GM12878 (cell line): ENCODE measurements around the gene RIMBP2. TPM values are rescaled to one million over a fixed set of nuclear protein-coding genes. Genes with fewer than 3 reads are reported as not detected.

Experiments used
- ATAC-seq: fragments of 200-7000 bp; cut with Tn5 transposase; 3 replicates; pipeline ENCODE4 v1.9.1; 2020; ENCODE audit warnings: mild to moderate bottlenecking, moderate library complexity
- BruUV-seq: library from RNA; stranded (reverse); fragments of 400-500 nt; replicated peaks from 2 replicates; lab custom pipeline; 2021; lab: Mats Ljungman, UMichigan
- CTCF ChIA-PET: fragments of 300-600 bp; sonication (Branson Sonifier 250); formaldehyde crosslinking; extraction: SDS; loops from one replicate; lab custom pipeline; 2021; ENCODE audit warnings: inconsistent platforms; lab: Yijun Ruan, JAX
- POLR2A ChIA-PET: fragments of 350-600 bp; formaldehyde crosslinking; extraction: SDS; loops from one replicate; lab custom pipeline; 2021; ENCODE audit warnings: inconsistent platforms; lab: Charles Lee
- RAD21 ChIA-PET: fragments of 300-600 bp; sonication (Branson Sonifier 250); formaldehyde crosslinking; loops from one replicate; lab custom pipeline; 2023; ENCODE audit warnings: antibody characterized with exemption; ENCODE audit not compliant: unreplicated experiment; lab: Charles Lee
- SMC1A ChIA-PET: fragments of 300-600 bp; sonication (Branson Sonifier 250); formaldehyde crosslinking; loops from one replicate; lab custom pipeline; 2023; ENCODE audit not compliant: unreplicated experiment, uncharacterized antibody; lab: Charles Lee
- DNase-seq: peaks from one replicate; pipeline ENCODE4 v3.0.0-alpha.2; 2011; ENCODE audit warnings: low read depth, low spot score
- FAIRE-seq: peaks from 3 replicates; lab custom pipeline; 2011; peaks lifted over from hg19 to GRCh38; lab: Jason Lieb, UNC
- H2AFZ ChIP-seq: 2 replicates; pipeline ENCODE4 v1.6.0; 2011; ENCODE audit warnings: low read depth, low read length, control low read depth; ENCODE audit not compliant: control insufficient read depth
- H3K27ac ChIP-seq: 2 replicates; pipeline ENCODE4 v1.5.1; 2011; ENCODE audit warnings: control low read depth; ENCODE audit not compliant: control insufficient read depth, insufficient read depth
- H3K27me3 ChIP-seq, 2 experiments: replicated peaks in 1 of 2; 2 replicates each; pipeline versions ENCODE4 v1.6.0 to v1.6.1; 2011; ENCODE audit warnings: low read length in 1 of 2; ENCODE audit not compliant: control insufficient read depth in 2 of 2, insufficient read depth in 2 of 2
- H3K36me3 ChIP-seq, 2 experiments: 2 replicates each; pipeline ENCODE4 v1.5.1; 2011; ENCODE audit warnings: low read length in 1 of 2; ENCODE audit not compliant: control insufficient read depth in 2 of 2, insufficient read depth in 2 of 2
- H3K4me1 ChIP-seq: 2 replicates; pipeline ENCODE4 v1.6.1; 2011; ENCODE audit warnings: mild to moderate bottlenecking, low read length, moderate library complexity, mixed read lengths; ENCODE audit not compliant: control insufficient read depth, insufficient read depth
- H3K4me2 ChIP-seq: 2 replicates; pipeline ENCODE4 v1.6.0; 2011; ENCODE audit warnings: control low read depth; ENCODE audit not compliant: control insufficient read depth, insufficient read depth
- H3K4me3 ChIP-seq: fragments of 200-600 bp; sonication (generic); 2 replicates; pipeline ENCODE4 v1.5.1; 2016
- H3K79me2 ChIP-seq: 2 replicates; pipeline ENCODE4 v1.6.0; 2011; ENCODE audit warnings: low read length; ENCODE audit not compliant: control insufficient read depth, insufficient read depth
- H3K9ac ChIP-seq: 2 replicates; pipeline ENCODE4 v1.8.0; 2011; ENCODE audit warnings: low read length, control low read depth, mixed read lengths; ENCODE audit not compliant: control insufficient read depth, insufficient read depth
- H3K9me3 ChIP-seq: replicated peaks from 3 replicates; pipeline ENCODE4 v1.5.1; 2011; ENCODE audit warnings: mild to moderate bottlenecking, low read length; ENCODE audit not compliant: control insufficient read depth, insufficient read depth
- H4K20me1 ChIP-seq: 2 replicates; pipeline ENCODE4 v1.6.0; 2011; ENCODE audit not compliant: control insufficient read depth, insufficient read depth
- BCL11A ChIP-seq: IDR thresholded peaks from 2 replicates; pipeline ENCODE4 v1.6.1; 2011; ENCODE audit warnings: low read depth, low read length
- E4F1 ChIP-seq: fragments of 450-650 bp; IDR thresholded peaks from 2 replicates; pipeline ENCODE4 v1.6.1; 2018; ENCODE audit warnings: borderline replicate concordance, mild to moderate bottlenecking; ENCODE audit not compliant: partially characterized antibody
- EED ChIP-seq: sonication (generic); IDR thresholded peaks from 2 replicates; pipeline ENCODE4 v1.6.1; 2016; ENCODE audit warnings: antibody characterized with exemption, low read depth
- EGR1 ChIP-seq, 2 experiments: IDR thresholded peaks; 1 replicate in 1 of 2; 2 replicates in 1 of 2; pipeline ENCODE4 v1.6.1; 2011 to 2012; ENCODE audit warnings: low read depth in 2 of 2, low read length in 2 of 2, borderline replicate concordance in 1 of 2, mild to moderate bottlenecking in 1 of 2, moderate library complexity in 1 of 2
- ESRRA ChIP-seq: IDR thresholded peaks from 2 replicates; pipeline ENCODE4 v1.6.1; 2012; ENCODE audit warnings: mild to moderate bottlenecking, low read length, improper control_type of control experiment
- HDAC6 ChIP-seq: fragments of 200-600 bp; sonication (generic); IDR thresholded peaks from one replicate; pipeline ENCODE4 v1.8.0; 2017; ENCODE audit warnings: antibody characterized with exemption; ENCODE audit not compliant: unreplicated experiment
- IKZF1 ChIP-seq: fragments of 450-650 bp; conservative IDR thresholded peaks from 2 replicates; pipeline ENCODE4 v1.6.1; 2017; ENCODE audit warnings: antibody characterized with exemption, mild to moderate bottlenecking
- IKZF2 ChIP-seq, 2 experiments: fragments of 450-650 bp; IDR thresholded peaks; 2 replicates each; pipeline ENCODE4 v1.6.1; 2017; ENCODE audit warnings: mild to moderate bottlenecking in 2 of 2, moderate library complexity in 2 of 2
- KAT2A ChIP-seq: conservative IDR thresholded peaks from 2 replicates; pipeline ENCODE4 v1.6.1; 2011; ENCODE audit warnings: low read depth, low read length; ENCODE audit not compliant: control insufficient read depth
- KLF5 ChIP-seq: fragments of 450-650 bp; IDR thresholded peaks from 2 replicates; pipeline ENCODE4 v1.6.1; 2014; ENCODE audit warnings: mild to moderate bottlenecking; ENCODE audit not compliant: partially characterized antibody
- MLLT1 ChIP-seq: fragments of 450-650 bp; IDR thresholded peaks from 2 replicates; pipeline ENCODE4 v1.6.1; 2016; ENCODE audit warnings: mild to moderate bottlenecking
- MTA2 ChIP-seq: fragments of 450-650 bp; IDR thresholded peaks from 2 replicates; pipeline ENCODE4 v1.6.1; 2016; ENCODE audit warnings: low read depth, mild to moderate bottlenecking, moderate library complexity
- NKRF ChIP-seq: fragments of 450-650 bp; conservative IDR thresholded peaks from 2 replicates; pipeline ENCODE4 v1.6.1; 2017; ENCODE audit warnings: mild to moderate bottlenecking, moderate library complexity
- RB1 ChIP-seq: fragments of 450-650 bp; formaldehyde crosslinking; IDR thresholded peaks from 2 replicates; pipeline ENCODE4 v1.6.1; 2017; ENCODE audit warnings: mild to moderate bottlenecking, borderline replicate concordance
- SKIL ChIP-seq: fragments of 450-650 bp; IDR thresholded peaks from 2 replicates; pipeline ENCODE4 v1.6.1; 2017; ENCODE audit warnings: mild to moderate bottlenecking, low read depth, inconsistent platforms; ENCODE audit not compliant: poor library complexity, severe bottlenecking
- SREBF2 ChIP-seq: IDR thresholded peaks from 2 replicates; pipeline ENCODE4 v1.6.1; 2012; ENCODE audit warnings: mild to moderate bottlenecking, low read length
- STAT1 ChIP-seq: fragments of 450-650 bp; conservative IDR thresholded peaks from 2 replicates; pipeline ENCODE4 v1.6.1; 2014; ENCODE audit warnings: antibody characterized with exemption, mild to moderate bottlenecking
- YBX1 ChIP-seq: fragments of 450-650 bp; IDR thresholded peaks from 2 replicates; pipeline ENCODE4 v1.6.1; 2016; ENCODE audit warnings: antibody characterized with exemption
- WGBS: methylation state at CpG from one replicate; pipeline ENCODE4 v1.1.6; 2016; ENCODE audit warnings: low lambda C conversion rate; ENCODE audit not compliant: insufficient replicate concordance, insufficient coverage; ENCODE audit errors: missing lambda C conversion rate; 5-methylcytosine and 5-hydroxymethylcytosine counted together
- in situ Hi-C: fragments of 300-500 bp; cut with MboI; formaldehyde crosslinking; loops from 9 replicates; pipeline ENCODE4 v1.14.3; 2018; ENCODE audit warnings: mixed read lengths
- intact Hi-C: fragments of 100-400 bp; cut with micrococcal nuclease; formaldehyde crosslinking; loops from one replicate; pipeline ENCODE4 v1.14.2; 2022; ENCODE audit not compliant: unreplicated experiment
- polyA plus RNA-seq, 11 experiments: library from polyadenylated mRNA; depleted of rRNA in 4 of 11; unstranded in 6 of 11; stranded (reverse) in 5 of 11; fragments of >200 nt; fragmentation: Nextera tagmentation in 4 of 11; fragmentation: Illumina TruSeq in 1 of 11; extraction: Ambion mirVana in 4 of 11; extraction: Trizol in 1 of 11; gene quantifications; 1 replicate in 1 of 11; 2 replicates in 10 of 11; pipeline versions ENCODE4 v1.2.1 to v1.2.3, GENCODE V29; 2011 to 2016; ENCODE audit warnings: inconsistent platforms in 2 of 11, missing spikeins in 2 of 11, low read depth in 1 of 11
- total RNA-seq, 4 experiments: library from RNA; depleted of rRNA in 3 of 4; stranded (reverse); fragments of >200 nt in 3 of 4; fragmentation: Illumina TruSeq in 1 of 4; extraction: Trizol in 1 of 4; gene quantifications; 2 replicates each; pipeline versions ENCODE4 v1.2.1 to v1.2.3, GENCODE V29; 2013 to 2021

RIMBP2 gene
- total and polyA plus RNA-seq, 10 of the 15 experiments (the other 5 are each of a cell fraction or from before 2014, with no cell fraction given): 0.04 to 2.9 (median 0.07) TPM; not detected in 1

GRCh38 chr12:130530429-130530828 lies 185.7 kb downstream of the RIMBP2 start (continued):
- TF ChIP-seq HDAC6 (no peak), YBX1 (no peak), ESRRA (no peak), E4F1 (no peak), KAT2A (no peak), KLF5 (no peak), SREBF2 (no peak), MLLT1 (no peak), STAT1 (no peak), RB1 (no peak)

- H3K79me2 ChIP-seq: no peaks in the 10 kb centered on the region
- RAD21 ChIA-PET: no interaction called here
- no peaks in the 10 kb centered on the region for H3K4me1 ChIP-seq
- DNase-seq: no peak
- H3K4me2 ChIP-seq: no peak overlapping the region
- H3K9ac ChIP-seq: no peak overlapping the region
- no TSS peak for BruUV-seq
- 35% methylated on average over 4 of the region's 4 CpGs for WGBS
- no peak overlapping the region for H3K27ac ChIP-seq
- no peak overlapping the region for H3K4me3 ChIP-seq
- H2AFZ ChIP-seq: no peak overlapping the region
- intact Hi-C loops (no loop called here), in situ Hi-C loops (no loop called here)
- H3K9me3 ChIP-seq: no peaks in the 10 kb centered on the region
- H3K36me3 ChIP-seq: no peaks in the 10 kb centered on the region
- SMC1A ChIA-PET: no interaction called here
- no peak for ATAC-seq
- no peaks in the 10 kb centered on the region for H3K27me3 ChIP-seq
- CTCF ChIA-PET: no interaction called here
- FAIRE-seq: no peak
- no peaks in the 10 kb centered on the region for H4K20me1 ChIP-seq
- POLR2A ChIA-PET: no interaction called here
- TF ChIP-seq BCL11A (no peak), MTA2 (no peak), IKZF1 (no peak), SKIL (no peak), NKRF (no peak), EED (no peak), IKZF2 (IDR thresholded peaks at IDR 0.05) (no peak), EGR1 (IDR thresholded peaks at IDR 0.05; ENCODE audit: borderline replicate concordance in 1 of 2, low read depth in 2 of 2, low read length in 2 of 2) (no peak)
Observed at GRCh38 chr12:130529781-130530180, 186.3 kb downstream of the RIMBP2 start.
